NCI-H345 (cell line): Measurements from ENCODE around the gene SST.
"Not testable (repeated sequence)": the region's sequence is repeated elsewhere in the genome, so short reads cannot be mapped to it uniquely, and the experiment has no call there.

Experiments
- DNase-seq: peaks from one replicate; lab custom pipeline; 2025; lab: John Stamatoyannopoulos, UW

Gene SST

DNA sequence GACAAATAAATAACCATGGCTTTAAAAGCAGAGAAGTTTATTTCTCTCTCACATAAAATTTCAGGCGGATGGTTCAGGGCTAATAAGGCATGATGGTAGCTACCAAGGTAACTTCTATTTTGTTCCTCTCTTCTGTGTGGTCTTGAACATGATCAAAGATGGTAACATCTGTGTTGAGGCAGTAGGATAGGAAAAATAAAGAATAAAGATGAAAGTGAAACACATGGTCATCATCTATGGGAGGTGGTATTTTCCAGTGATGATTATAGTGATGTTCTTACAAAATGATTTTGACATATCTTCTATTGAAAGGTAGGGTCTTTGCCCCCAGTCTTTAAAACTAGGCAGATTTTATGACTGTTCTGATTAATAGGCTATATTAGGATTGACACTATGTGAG is 14.2 kb upstream of the SST start:
- no peak for DNase-seq

DNA sequence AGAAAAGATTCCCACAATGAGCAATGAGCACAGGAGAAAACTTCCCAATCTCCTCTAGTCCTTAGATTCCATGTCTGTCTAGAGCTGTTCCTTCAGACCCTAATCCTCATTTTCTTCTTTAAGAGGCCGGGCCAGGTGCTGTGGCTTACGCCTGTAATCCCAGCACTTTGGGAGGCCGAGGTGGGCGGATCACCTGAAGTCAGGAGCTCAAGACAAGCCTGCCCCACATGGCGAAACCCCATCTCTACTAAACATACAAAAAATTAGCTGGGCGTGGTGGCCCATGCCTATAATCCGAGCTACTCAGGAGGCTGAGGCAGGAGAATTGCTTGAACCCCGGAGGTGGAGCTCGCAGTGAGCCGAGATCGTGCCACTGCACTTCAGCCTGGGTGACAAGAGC is 11.6 kb upstream of the SST start:
- not testable (repeated sequence) for DNase-seq

- DNase-seq, result peak; percentile 79
Measured at GRCh38 chr3:187679638-187680396, 9.6 kb upstream of the SST start.

DNA sequence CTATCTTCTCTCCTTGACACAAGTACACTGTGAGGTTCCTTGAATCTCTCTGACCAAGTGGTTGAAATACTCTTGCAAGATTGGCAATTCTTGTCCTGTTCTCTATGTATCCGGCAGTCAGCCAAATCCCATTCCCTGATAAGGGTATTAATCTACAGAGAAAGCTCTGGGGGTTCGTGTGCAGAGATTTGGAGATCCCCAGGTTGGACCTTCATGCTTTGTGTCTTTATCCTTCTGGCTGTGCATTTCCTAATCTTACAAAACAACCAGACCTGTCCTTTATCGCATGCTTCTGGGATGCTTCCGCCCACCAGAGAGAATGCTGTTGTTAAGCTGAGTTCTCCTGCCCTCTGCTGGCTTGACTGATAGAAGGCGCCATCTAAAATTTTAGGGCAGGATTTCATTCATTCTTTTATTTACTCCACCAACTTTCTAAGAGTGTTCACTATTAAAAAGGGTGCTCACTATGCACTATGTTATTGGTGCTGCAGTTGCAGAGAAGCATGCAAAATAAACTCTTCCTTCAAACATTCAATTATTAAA is 8.6 kb upstream of the SST start:
- DNase-seq, result peak; percentile 59

GRCh38 chr3:187677604-187678003 is 7.4 kb upstream of the SST start:
- no peak for DNase-seq

GRCh38 chr3:187673012-187673411 is 2.8 kb upstream of the SST start:
- DNase-seq, result no peak

GRCh38 chr3:187667526-187667925 is 2.7 kb downstream of the SST start:
- peak; percentile 30 for DNase-seq

GRCh38 chr3:187665764-187666402 is 4.3 kb downstream of the SST start:
- DNase-seq, result no peak

DNA sequence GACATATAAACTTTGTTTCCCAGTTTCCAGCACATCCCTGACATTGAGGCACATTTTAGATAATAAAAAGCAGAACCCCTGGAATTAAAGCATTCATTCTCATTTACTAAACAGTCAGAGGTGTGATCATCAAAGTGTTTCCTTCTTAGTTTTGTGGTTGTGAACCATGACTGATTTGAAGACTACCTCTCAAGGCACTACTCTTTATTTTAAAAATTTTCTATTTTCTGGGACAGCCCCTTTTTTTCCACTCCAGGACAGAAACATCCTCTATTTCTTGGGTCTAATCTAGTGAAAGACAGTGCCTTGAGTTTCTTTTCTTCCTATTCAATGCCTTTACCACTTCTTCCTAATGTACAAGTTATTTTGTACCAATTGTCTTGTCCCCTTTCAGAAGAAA is 5.2 kb downstream of the SST start:
- DNase-seq, result no peak

DNA sequence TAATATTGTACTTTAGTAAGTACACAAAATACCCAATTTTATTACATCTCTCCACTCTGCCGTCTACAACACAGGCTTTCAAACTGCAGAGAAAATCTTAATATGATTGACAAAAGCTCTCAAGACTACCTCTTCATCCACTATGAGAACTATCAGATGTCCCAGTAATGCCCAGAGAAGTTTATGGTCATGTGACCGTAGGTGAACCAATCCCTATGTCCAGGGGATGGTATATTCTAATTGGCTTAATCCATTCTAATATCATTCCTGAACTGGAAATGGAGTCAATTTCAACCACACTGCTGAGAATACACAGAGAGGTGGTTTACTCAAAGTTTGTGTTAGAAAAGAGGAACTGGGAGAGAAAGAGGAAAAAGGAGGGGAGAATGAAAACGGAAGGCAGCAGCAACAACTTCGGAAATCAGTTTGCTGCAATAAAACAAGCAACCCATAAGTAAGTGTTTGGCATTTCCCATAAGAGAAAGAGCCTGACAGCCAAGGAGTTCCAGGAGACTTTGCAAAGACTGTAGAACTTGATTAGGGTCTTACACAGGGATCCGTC is 7.3 kb downstream of the SST start:
- DNase-seq, result no peak

- DNase-seq, result no peak
Measured at GRCh38 chr3:187661267-187661666, 8.9 kb downstream of the SST start.

DNA sequence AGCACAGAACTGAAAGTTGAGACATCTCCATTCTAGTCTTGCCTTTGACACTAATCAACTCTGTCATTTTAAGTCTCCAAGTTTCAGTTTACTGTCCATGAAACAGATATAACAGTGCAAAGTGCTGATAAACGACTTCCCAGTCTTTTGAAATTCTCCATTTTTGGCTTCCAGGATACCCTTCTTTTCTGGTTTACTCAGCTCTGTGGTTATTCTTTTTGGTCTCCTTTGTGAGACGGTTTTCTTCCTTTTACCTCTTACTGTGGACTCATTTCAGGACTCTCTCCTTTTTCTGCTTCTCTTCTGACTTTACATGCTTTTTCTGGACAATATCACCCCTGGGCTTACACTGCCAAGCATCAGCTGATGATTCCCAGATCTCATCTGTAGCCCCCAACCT is 18.9 kb downstream of the SST start:
- DNase-seq, result no peak

DNA sequence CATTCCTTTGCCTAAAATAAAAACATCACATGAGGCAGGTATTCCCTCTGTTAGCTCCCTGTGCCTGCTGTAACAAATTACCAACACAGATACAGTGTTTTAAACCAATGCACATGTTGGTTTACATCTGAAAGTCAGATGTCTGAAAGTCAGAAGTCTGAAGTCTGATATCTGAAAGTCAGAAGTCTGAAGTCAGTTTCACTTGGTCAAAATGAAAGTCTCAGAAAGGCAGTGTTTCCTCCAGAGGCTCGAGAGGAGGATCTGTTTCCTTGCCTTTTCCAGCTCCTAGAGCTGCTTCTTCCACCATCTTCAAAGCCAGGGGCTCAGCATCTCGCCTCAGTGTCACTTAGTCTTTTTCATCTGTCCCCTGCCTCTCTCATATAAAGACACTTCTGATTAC is 22.0 kb downstream of the SST start:
- no peak for DNase-seq

DNA sequence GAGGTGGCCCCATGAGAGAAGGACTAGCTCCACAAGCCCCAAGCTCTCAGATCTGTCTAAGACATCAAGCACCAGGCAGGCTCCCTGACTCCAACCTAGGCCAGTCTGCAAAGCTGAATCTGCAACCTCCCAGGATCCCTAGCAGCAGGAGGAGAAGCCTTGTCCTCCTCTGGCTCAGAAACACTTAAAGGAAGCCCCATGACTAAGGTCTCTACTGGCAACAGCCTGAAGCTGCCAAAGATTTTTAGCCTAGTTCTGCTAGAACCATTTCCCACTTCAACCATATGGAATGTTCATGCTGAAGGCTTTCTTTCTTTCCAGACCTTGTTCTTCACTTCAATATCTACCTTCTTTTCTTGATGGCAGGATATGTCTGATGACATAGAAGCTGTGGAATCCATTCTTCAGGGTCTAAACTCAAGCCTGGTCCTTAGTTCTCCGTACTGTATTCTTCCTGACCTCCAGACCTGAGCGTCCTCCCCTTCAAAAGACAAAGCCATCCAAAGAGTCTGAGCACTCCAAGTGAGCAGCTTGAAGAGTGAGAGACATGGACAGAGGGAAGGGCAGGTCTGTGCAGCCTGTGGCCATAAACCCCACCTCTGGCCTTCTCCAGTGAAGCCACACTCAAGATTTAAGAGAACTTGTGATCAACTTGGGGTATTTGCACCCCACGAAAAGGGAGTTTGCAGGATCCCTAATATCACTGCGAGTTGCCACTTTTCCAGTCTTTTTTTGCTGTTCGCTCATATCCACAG is 23.1 kb downstream of the SST start:
- DNase-seq, result no peak

DNA sequence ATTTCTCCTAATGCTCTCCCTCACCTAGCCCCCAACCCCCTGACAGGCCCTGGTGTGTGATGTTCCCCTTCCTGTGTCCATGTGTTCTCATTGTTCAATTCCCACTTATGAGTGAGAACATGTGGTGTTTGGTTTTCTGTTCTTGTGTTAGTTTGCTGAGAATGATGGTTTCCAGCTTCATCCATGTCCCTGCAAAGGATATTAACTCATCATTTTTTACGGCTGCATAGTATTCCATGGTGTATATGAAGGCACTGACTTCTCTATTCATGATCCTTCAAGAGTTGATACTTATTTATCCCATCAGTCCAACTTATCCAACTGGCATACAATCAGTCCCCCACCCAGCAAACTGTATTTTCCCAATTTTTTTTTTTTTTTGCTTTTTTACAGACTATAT is 24.8 kb downstream of the SST start:
- DNase-seq, result not testable (repeated sequence)

DNA sequence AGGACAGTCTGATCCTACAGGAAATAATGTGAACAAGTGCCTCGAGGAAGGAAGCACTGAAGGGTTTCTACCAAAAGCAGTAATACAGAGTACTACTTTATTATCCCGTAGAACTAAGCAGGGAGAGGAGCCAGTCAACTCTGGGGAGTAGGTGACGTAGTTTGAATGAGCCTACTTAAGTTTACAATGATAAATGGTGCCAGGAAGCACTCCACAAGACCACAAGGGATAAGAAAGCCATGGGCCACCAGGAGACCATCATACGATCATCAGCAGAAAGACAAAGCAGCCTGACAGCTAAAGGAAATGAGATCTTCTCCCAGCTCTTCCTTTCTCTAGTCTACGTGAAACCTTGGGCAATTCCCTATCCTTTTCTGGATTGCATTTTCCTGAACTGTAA is 27.3 kb downstream of the SST start:
- no peak for DNase-seq

DNA sequence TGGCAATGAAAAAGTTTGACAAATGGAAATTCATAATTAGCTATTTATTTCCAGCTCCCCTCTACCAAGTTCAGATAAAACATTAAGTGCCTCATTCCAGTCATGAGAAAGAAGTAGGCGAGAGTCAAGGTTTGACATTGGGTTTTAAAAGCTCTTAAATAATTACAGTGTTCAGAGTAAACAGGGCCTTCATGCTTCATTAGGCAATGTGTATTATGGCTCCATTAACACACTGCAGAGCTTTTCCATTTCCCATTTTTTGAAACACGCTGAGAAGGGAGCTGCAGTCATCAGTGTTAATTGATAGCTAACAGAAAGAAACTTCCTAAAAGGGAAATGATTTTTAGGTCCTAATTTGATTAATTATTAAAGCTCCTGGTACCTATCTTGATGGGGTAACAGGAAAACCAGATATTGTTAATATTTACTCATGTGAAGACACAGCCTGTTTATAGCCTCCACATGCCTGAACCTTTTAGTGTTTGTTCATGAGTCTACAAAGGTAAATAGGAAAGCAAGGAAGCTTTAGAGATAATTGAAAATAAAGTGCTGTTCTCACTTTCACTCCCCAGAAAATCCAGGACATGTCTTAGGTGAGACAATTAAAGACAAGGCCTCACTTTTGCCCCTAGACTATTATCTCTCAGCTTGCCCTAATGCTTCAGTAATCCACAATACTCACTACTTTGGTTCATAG is 28.7 kb downstream of the SST start:
- no peak for DNase-seq

GRCh38 chr3:187640569-187641059 is 29.6 kb downstream of the SST start:
- no peak for DNase-seq

DNA sequence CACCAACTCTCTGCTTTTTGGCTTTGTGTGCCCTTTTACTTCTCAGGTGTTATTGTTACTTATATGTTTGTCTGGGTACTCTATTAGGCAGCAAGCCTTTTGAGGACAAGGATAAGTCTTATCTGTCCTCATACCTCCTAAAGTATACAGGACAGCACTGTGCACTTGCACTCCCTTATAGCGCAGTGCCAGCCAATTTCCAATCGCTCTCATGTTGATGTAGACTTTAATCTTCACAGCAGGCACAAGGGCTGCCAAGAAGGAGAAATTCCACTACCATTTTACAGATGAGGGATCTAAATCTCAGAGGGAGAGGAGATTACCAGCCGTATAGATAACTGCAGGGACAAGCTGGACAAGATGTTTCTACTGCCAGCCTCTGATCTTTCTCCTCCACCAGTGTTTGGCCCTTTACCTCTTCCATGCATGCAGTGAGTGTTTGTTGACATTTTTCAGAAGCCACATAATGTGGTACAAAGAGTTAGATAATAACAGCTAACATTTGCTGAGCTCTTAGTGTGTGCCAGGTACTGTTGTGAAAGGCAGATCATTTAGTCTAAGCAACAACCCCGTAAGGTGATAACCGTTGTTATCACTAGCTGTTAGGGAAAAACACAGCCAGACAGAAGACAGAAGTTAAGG is 30.1 kb downstream of the SST start:
- peak; percentile 3 for DNase-seq

DNA sequence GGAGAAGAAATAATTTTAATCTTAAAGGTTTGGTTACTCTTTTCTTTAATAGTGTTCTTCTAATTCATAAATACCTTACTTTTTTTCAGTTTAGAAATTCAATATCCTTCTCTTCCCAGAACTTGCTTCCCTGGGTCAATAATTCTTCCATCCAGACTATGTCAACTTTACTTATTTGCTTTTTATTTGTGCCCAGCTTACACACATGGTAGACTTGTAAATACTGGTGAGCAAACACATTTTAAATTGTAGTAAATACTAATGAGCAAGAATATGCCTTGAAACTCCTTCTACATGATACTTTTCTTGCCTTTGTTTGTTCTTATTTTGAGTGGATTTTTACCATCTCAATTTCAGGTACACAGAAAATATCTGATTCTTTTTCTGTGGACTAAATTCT is 33.7 kb downstream of the SST start:
- DNase-seq, result no peak

- no peak for DNase-seq
Measured at GRCh38 chr3:187630404-187630803, 39.8 kb downstream of the SST start.
